HPDE6-E6E7 (cell line): ENCODE data around the gene A2ML1.
"Not testable (repeated sequence)": the region's sequence is repeated elsewhere in the genome, so short reads cannot be mapped to it uniquely, and the experiment has no call there.

ENCODE experiments used
- DNase-seq: peaks from one replicate; pipeline ENCODE4 v3.0.0; 2011; ENCODE audit warnings: missing footprints; ENCODE audit errors: extremely low spot score

A2ML1 gene

GRCh38 chr12:8852119-8852518 lies 29.7 kb downstream of the A2ML1 start:
- DNase-seq = no peak

GRCh38 chr12:8855891-8856290 lies 33.5 kb downstream of the A2ML1 start:
- no peak for DNase-seq

GRCh38 chr12:8859448-8859847 lies 37.0 kb downstream of the A2ML1 start:
- DNase-seq = not testable (repeated sequence)

- DNase-seq = no peak
Observed at GRCh38 chr12:8860165-8860961, 37.9 kb downstream of the A2ML1 start.

GRCh38 chr12:8866429-8866828 lies 44.0 kb downstream of the A2ML1 start:
- no peak for DNase-seq

GRCh38 chr12:8867009-8867408 lies 44.6 kb downstream of the A2ML1 start:
- DNase-seq = no peak

GRCh38 chr12:8867786-8868185 lies 45.4 kb downstream of the A2ML1 start:
- no peak for DNase-seq

GRCh38 chr12:8870586-8870985 lies 48.2 kb downstream of the A2ML1 start:
- no peak for DNase-seq

- no peak for DNase-seq
Observed at GRCh38 chr12:8871068-8871467, 48.6 kb downstream of the A2ML1 start.

GRCh38 chr12:8876887-8877286 lies 54.5 kb downstream of the A2ML1 start:
- DNase-seq = no peak

- DNase-seq = no peak
Observed at GRCh38 chr12:8886502-8887284, 64.3 kb downstream of the A2ML1 start.

GRCh38 chr12:8887285-8887715 lies 64.9 kb downstream of the A2ML1 start:
- DNase-seq = no peak

GRCh38 chr12:8890313-8891085 lies 68.1 kb downstream of the A2ML1 start:
- DNase-seq = peak; percentile 34

GRCh38 chr12:8891976-8892375 lies 69.6 kb downstream of the A2ML1 start:
- no peak for DNase-seq

GRCh38 chr12:8894378-8894777 lies 72.0 kb downstream of the A2ML1 start:
- no peak for DNase-seq

GRCh38 chr12:8894986-8895385 lies 72.6 kb downstream of the A2ML1 start:
- no peak for DNase-seq

GRCh38 chr12:8897081-8897480 lies 74.7 kb downstream of the A2ML1 start:
- no peak for DNase-seq

- no peak for DNase-seq
Observed at GRCh38 chr12:8899830-8900229, 77.4 kb downstream of the A2ML1 start.

- DNase-seq = not testable (repeated sequence)
Observed at GRCh38 chr12:8902703-8903102, 80.3 kb downstream of the A2ML1 start.

- DNase-seq = no peak
Observed at GRCh38 chr12:8903646-8904045, 81.2 kb downstream of the A2ML1 start.

- no peak for DNase-seq
Observed at GRCh38 chr12:8904665-8905064, 82.2 kb downstream of the A2ML1 start.

- no peak for DNase-seq
Observed at GRCh38 chr12:8905546-8905945, 83.1 kb downstream of the A2ML1 start.
